ENCODE measurements around the gene SERPINB5.

Gene SERPINB5

GRCh38 chr18:63523660-63524059 is 46.9 kb downstream of the SERPINB5 start:
- TF ChIP-seq GATA1 (IDR thresholded peaks at IDR 0.05; ENCODE audit: low read depth, low read length): no peak
- TF ChIP-seq POLR2A (IDR thresholded peaks at IDR 0.05; ENCODE audit: low read length): no peak
- no peak for DNase-seq

- no peak for DNase-seq
- TF ChIP-seq POLR2A (IDR thresholded peaks at IDR 0.05; ENCODE audit: low read length): no peak
- TF ChIP-seq GATA1 (IDR thresholded peaks at IDR 0.05; ENCODE audit: low read depth, low read length): no peak
These were observed 50.5 kb downstream of the SERPINB5 start for GRCh38 chr18:63527251-63527650.

- DNase-seq: no peak
- TF ChIP-seq GATA1 (IDR thresholded peaks at IDR 0.05; ENCODE audit: low read depth, low read length): no peak
- no peak for TF ChIP-seq POLR2A (IDR thresholded peaks at IDR 0.05; ENCODE audit: low read length)
These were observed 52.2 kb downstream of the SERPINB5 start for GRCh38 chr18:63528863-63529492.

- no peak for TF ChIP-seq GATA1 (IDR thresholded peaks at IDR 0.05; ENCODE audit: low read depth, low read length)
- no peak for TF ChIP-seq POLR2A (IDR thresholded peaks at IDR 0.05; ENCODE audit: low read length)
- DNase-seq: no peak
These were observed 55.7 kb downstream of the SERPINB5 start for GRCh38 chr18:63532471-63532870.

GRCh38 chr18:63534615-63535014 is 57.9 kb downstream of the SERPINB5 start:
- TF ChIP-seq GATA1 (IDR thresholded peaks at IDR 0.05; ENCODE audit: low read depth, low read length): no peak
- TF ChIP-seq POLR2A (IDR thresholded peaks at IDR 0.05; ENCODE audit: low read length): no peak
- DNase-seq: no peak

- no peak for DNase-seq
- TF ChIP-seq POLR2A (IDR thresholded peaks at IDR 0.05; ENCODE audit: low read length): no peak
- TF ChIP-seq GATA1 (IDR thresholded peaks at IDR 0.05; ENCODE audit: low read depth, low read length): no peak
These were observed 63.2 kb downstream of the SERPINB5 start for GRCh38 chr18:63539904-63540510.

- no peak for TF ChIP-seq GATA1 (IDR thresholded peaks at IDR 0.05; ENCODE audit: low read depth, low read length)
- no peak for TF ChIP-seq POLR2A (IDR thresholded peaks at IDR 0.05; ENCODE audit: low read length)
- no peak for DNase-seq
These were observed 65.3 kb downstream of the SERPINB5 start, which contains the start of gene SERPINB12 for GRCh38 chr18:63542069-63542468. Gene SERPINB12 (plus strand): TSS chr18:63542369. CDS start chr18:63556160, 13,791 bp downstream.

- TF ChIP-seq POLR2A (IDR thresholded peaks at IDR 0.05; ENCODE audit: low read length) (no peak), GATA1 (IDR thresholded peaks at IDR 0.05; ENCODE audit: low read depth, low read length) (no peak)
- no peak for DNase-seq
These were observed 67.3 kb downstream of the SERPINB5 start for GRCh38 chr18:63544017-63544416.

GRCh38 chr18:63545000-63545399 is 68.2 kb downstream of the SERPINB5 start:
- DNase-seq: no peak
- TF ChIP-seq POLR2A (IDR thresholded peaks at IDR 0.05; ENCODE audit: low read length) (no peak), GATA1 (IDR thresholded peaks at IDR 0.05; ENCODE audit: low read depth, low read length) (no peak)

GRCh38 chr18:63550068-63550467 is 73.3 kb downstream of the SERPINB5 start:
- no peak for DNase-seq
- TF ChIP-seq GATA1 (IDR thresholded peaks at IDR 0.05; ENCODE audit: low read depth, low read length): no peak
- no peak for TF ChIP-seq POLR2A (IDR thresholded peaks at IDR 0.05; ENCODE audit: low read length)

GRCh38 chr18:63551769-63552168 is 75.0 kb downstream of the SERPINB5 start:
- no peak for TF ChIP-seq POLR2A (IDR thresholded peaks at IDR 0.05; ENCODE audit: low read length)
- no peak for TF ChIP-seq GATA1 (IDR thresholded peaks at IDR 0.05; ENCODE audit: low read depth, low read length)
- no peak for DNase-seq

GRCh38 chr18:63552581-63552980 is 75.8 kb downstream of the SERPINB5 start:
- no peak for TF ChIP-seq GATA1 (IDR thresholded peaks at IDR 0.05; ENCODE audit: low read depth, low read length)

GRCh38 chr18:63553081-63553480 is 76.3 kb downstream of the SERPINB5 start:
- TF ChIP-seq GATA1 (IDR thresholded peaks at IDR 0.05; ENCODE audit: low read depth, low read length): no peak
- TF ChIP-seq POLR2A (IDR thresholded peaks at IDR 0.05; ENCODE audit: low read length): no peak
- DNase-seq: no peak

More at GRCh38 chr18:63552581-63552980, 75.8 kb downstream of the SERPINB5 start:
- no peak for DNase-seq

Data from erythroblast (primary cell).